K562 (cell line): ENCODE data around the gene MAD2L1. TPM values are rescaled to one million over a fixed set of nuclear protein-coding genes. Genes with fewer than 3 reads are reported as not detected.

Source experiments
- ATAC-seq: fragments of 200-7000 bp; cut with Tn5 transposase; 3 replicates; pipeline ENCODE4 v1.9.1; 2020; ENCODE audit warnings: moderate library complexity
- BruUV-seq: library from RNA; stranded (reverse); fragments of 400-500 nt; replicated peaks from 2 replicates; lab custom pipeline; 2021; lab: Mats Ljungman, UMichigan
- CTCF ChIA-PET: fragments of 300-600 bp; formaldehyde crosslinking; extraction: SDS; loops from one replicate; lab custom pipeline; 2021; ENCODE audit warnings: low intra/inter-chr PET ratio; lab: Yijun Ruan, JAX
- POLR2A ChIA-PET: fragments of 300-600, 350-650 bp; sonication (Branson Sonifier 250); formaldehyde crosslinking; extraction: SDS; loops from one replicate; lab custom pipeline; 2021; ENCODE audit warnings: antibody characterized with exemption, inconsistent platforms; lab: Yijun Ruan, JAX
- DNase-seq, 4 experiments: peaks; one replicate each; pipeline versions ENCODE4 v3.0.0 to v3.0.0-alpha.2; 2011 to 2018; ENCODE audit warnings: low spot score in 3 of 4, mixed read lengths in 3 of 4; ENCODE audit errors: extremely low read depth in 1 of 4
- FAIRE-seq: peaks from 2 replicates; lab custom pipeline; 2011; peaks lifted over from hg19 to GRCh38; lab: Jason Lieb, UNC
- H2AFZ ChIP-seq: 2 replicates; pipeline ENCODE4 v1.6.0; 2011; ENCODE audit warnings: low read depth, low read length, control low read depth, inconsistent platforms
- H3K27ac ChIP-seq: fragments of 200-600 bp; 3 replicates; pipeline ENCODE4 v1.8.0; 2011; ENCODE audit warnings: low read depth, mild to moderate bottlenecking, control low read depth, inconsistent platforms, low read length, moderate library complexity, mixed read lengths; ENCODE audit errors: extremely low read depth
- H3K27me3 ChIP-seq, 2 experiments: fragments of 300-600 bp in 1 of 2; 2 replicates in 1 of 2; 3 replicates in 1 of 2; pipeline versions ENCODE4 v1.6.0 to v1.8.0; 2011; ENCODE audit warnings: inconsistent platforms in 2 of 2, low read length in 2 of 2, mild to moderate bottlenecking in 1 of 2, mixed read lengths in 1 of 2, moderate library complexity in 1 of 2; ENCODE audit not compliant: control insufficient read depth in 2 of 2, insufficient read depth in 2 of 2
- H3K36me3 ChIP-seq: fragments of 300-600 bp; 3 replicates; pipeline ENCODE4 v1.8.0; 2011; ENCODE audit warnings: mild to moderate bottlenecking, low read length, inconsistent platforms; ENCODE audit not compliant: control insufficient read depth, insufficient read depth
- H3K4me1 ChIP-seq, 2 experiments: fragments of 200-600 bp in 1 of 2; replicated peaks in 1 of 2; 2 replicates in 1 of 2; 3 replicates in 1 of 2; pipeline versions ENCODE4 v1.5.1 to v1.8.0; 2011; ENCODE audit warnings: inconsistent platforms in 2 of 2, low read length in 2 of 2, mild to moderate bottlenecking in 1 of 2, mixed read lengths in 1 of 2, moderate library complexity in 1 of 2; ENCODE audit not compliant: control insufficient read depth in 2 of 2, insufficient read depth in 2 of 2
- H3K4me2 ChIP-seq: 2 replicates; pipeline ENCODE4 v1.6.1; 2011; ENCODE audit warnings: low read length, control low read depth, inconsistent platforms, mixed read lengths; ENCODE audit not compliant: insufficient read depth
- H3K4me3 ChIP-seq: fragments of 200-600 bp; sonication (generic), shearing (Covaris generic); 2 replicates; pipeline ENCODE4 v1.5.1; 2016; ENCODE audit warnings: control low read depth, inconsistent platforms
- H3K79me2 ChIP-seq: fragments of 200-600 bp; 3 replicates; pipeline ENCODE4 v1.8.0; 2011; ENCODE audit warnings: low read length, inconsistent platforms; ENCODE audit not compliant: control insufficient read depth, insufficient read depth
- H3K9ac ChIP-seq, 2 experiments: 2 replicates each; pipeline versions ENCODE4 v1.6.0 to v1.6.1; 2011; ENCODE audit warnings: low read depth in 2 of 2, low read length in 2 of 2, control low read depth in 1 of 2, inconsistent platforms in 1 of 2, mild to moderate bottlenecking in 1 of 2, mixed read lengths in 1 of 2; ENCODE audit not compliant: insufficient read depth in 1 of 2
- H3K9me1 ChIP-seq: one replicate; pipeline ENCODE4 v1.6.0; 2011; ENCODE audit warnings: inconsistent platforms, mild to moderate bottlenecking, low read length, moderate library complexity; ENCODE audit not compliant: control insufficient read depth, insufficient read depth
- H3K9me3 ChIP-seq: replicated peaks from 2 replicates; pipeline ENCODE4 v1.5.1; 2011; ENCODE audit warnings: low read depth, low read length, inconsistent platforms; ENCODE audit not compliant: control insufficient read depth, insufficient read depth
- H4K20me1 ChIP-seq: replicated peaks from 2 replicates; pipeline ENCODE4 v1.6.1; 2011; ENCODE audit warnings: low read length, inconsistent platforms, mixed read lengths; ENCODE audit not compliant: control insufficient read depth, insufficient read depth
- CBFB ChIP-seq: sonication (generic); formaldehyde crosslinking; IDR thresholded peaks from 2 replicates; pipeline ENCODE4 v1.4.0; 2020; ENCODE audit warnings: mild to moderate bottlenecking, missing genetic modification reagents
- MIER1 ChIP-seq: fragments of 450-650 bp; IDR thresholded peaks from 2 replicates; pipeline ENCODE4 v1.6.1; 2016; ENCODE audit warnings: antibody characterized with exemption, mild to moderate bottlenecking, low read depth
- NR2F6 ChIP-seq: fragments of 450-650 bp; formaldehyde crosslinking; IDR thresholded peaks from 2 replicates; pipeline ENCODE4 v1.4.0; 2020; ENCODE audit warnings: mild to moderate bottlenecking
- PBX2 ChIP-seq, 2 experiments: IDR thresholded peaks in 1 of 2; conservative IDR thresholded peaks in 1 of 2; 2 replicates each; pipeline ENCODE4 v1.6.1; 2016; ENCODE audit warnings: low read depth in 2 of 2, mild to moderate bottlenecking in 1 of 2, missing compliant biosample characterization in 1 of 2, missing genetic modification characterization in 1 of 2, moderate library complexity in 1 of 2
- ZNF408 ChIP-seq: fragments of 250-450 bp; sonication (Bioruptor Pico); IDR thresholded peaks from 2 replicates; pipeline ENCODE4 v1.4.0; 2020; ENCODE audit warnings: low read depth, mild to moderate bottlenecking, moderate library complexity
- ZNF830 ChIP-seq: fragments of 250-450 bp; sonication (Bioruptor Pico); IDR thresholded peaks from 2 replicates; pipeline ENCODE4 v1.5.0; 2021; ENCODE audit warnings: mild to moderate bottlenecking
- WGBS: fragments of 100-300 bp; shearing (Covaris generic); methylation state at CpG from one replicate; pipeline ENCODE4 v1.1.6; 2016; ENCODE audit warnings: low coverage, mixed read lengths; ENCODE audit not compliant: insufficient coverage; ENCODE audit errors: missing lambda C conversion rate; 5-methylcytosine and 5-hydroxymethylcytosine counted together
- in situ Hi-C: fragments of 300-500 bp; cut with MboI; formaldehyde crosslinking; loops from 4 replicates; pipeline ENCODE4 v1.15.0; 2018; ENCODE audit warnings: inconsistent platforms, mixed read lengths
- intact Hi-C: fragments of 100-400 bp; cut with micrococcal nuclease; formaldehyde crosslinking; loops from 2 replicates; pipeline ENCODE4 v1.14.2; 2022
- polyA plus RNA-seq, 8 experiments: library from polyadenylated mRNA; depleted of rRNA in 4 of 8; stranded (reverse) in 5 of 8; unstranded in 3 of 8; fragments of >200 nt; fragmentation: Nextera tagmentation in 2 of 8; fragmentation: Illumina TruSeq in 1 of 8; extraction: Ambion mirVana in 2 of 8; extraction: Trizol in 1 of 8; gene quantifications; 2 replicates each; pipeline versions ENCODE4 v1.2.1 to v1.2.3, GENCODE V29; 2011 to 2014; ENCODE audit warnings: inconsistent platforms in 1 of 8, missing spikeins in 1 of 8
- total RNA-seq, 7 experiments: library from RNA; depleted of rRNA in 6 of 7; stranded (reverse); fragments of >200 nt in 6 of 7; fragmentation: Illumina TruSeq in 2 of 7; extraction: Trizol in 2 of 7; gene quantifications; 2 replicates each; pipeline versions ENCODE4 v1.2.1 to v1.2.3, GENCODE V29; 2011 to 2021; ENCODE audit warnings: low replicate concordance in 1 of 7

Gene MAD2L1
- total and polyA plus RNA-seq, 9 of the 15 experiments (the other 6 are each of a cell fraction or from before 2014, with no cell fraction given), result 75.0 to 494 (median 129) TPM

- TF ChIP-seq PBX2 (CRISPR knock-in tag; IDR thresholded peaks at IDR 0.05; ENCODE audit: low read depth), result no peak
- peak; percentile 55; the same call in 1 of the 2 replicates for TF ChIP-seq PBX2 (tag; conservative IDR thresholded peaks at IDR 0.05; ENCODE audit: low read depth)
- TF ChIP-seq ZNF408 (CRISPR knock-in tag), result no peak
- TF ChIP-seq NR2F6 (CRISPR knock-in tag), result no peak
- no peak for TF ChIP-seq ZNF830 (CRISPR knock-in tag)
- TF ChIP-seq CBFB (CRISPR knock-in tag), result no peak
- TF ChIP-seq MIER1, result no peak
- H4K20me1 ChIP-seq, result no peaks in the 10 kb centered on the region
- 55% methylated on average over 1 of the region's 1 CpG for WGBS
- no peak overlapping the region for H3K4me2 ChIP-seq
- ChIA-PET CTCF (interaction anchor here (0.8 to 1.0 kb wide), 2 partner anchors 496 to 1016 kb away, joined by 3 read pairs; no protein-coding TSS in a partner anchor), POLR2A (interaction anchor here (0.6 kb wide), 1 partner anchor 419 kb away, joined by 4 read pairs; no protein-coding TSS in a partner anchor)
- DNase-seq (no peak), ATAC-seq (no peak), FAIRE-seq (no peak)
- no peak overlapping the region for H3K27ac ChIP-seq
- H3K27me3 ChIP-seq, result no peaks in the 10 kb centered on the region
- H3K9me3 ChIP-seq, result no peaks in the 10 kb centered on the region
- H3K36me3 ChIP-seq, result peaks cover 48% of the 10 kb centered on the region
- H3K4me1 ChIP-seq, result no peaks in the 10 kb centered on the region
- intact Hi-C loops (loop anchor here (2.0 kb wide), 1 partner anchor 1074 kb away; no protein-coding TSS in a partner anchor), in situ Hi-C loops (loop anchor here (10.0 kb wide), 2 partner anchors 430 to 740 kb away; partner anchors contain the start of gene PDE5A)
- H3K79me2 ChIP-seq, result peaks cover 1% of the 10 kb centered on the region; the same call in 1 of the 3 replicates
- no peaks in the 10 kb centered on the region for H3K9me1 ChIP-seq
- no TSS peak for BruUV-seq
- H2AFZ ChIP-seq, result no peak overlapping the region
- no peak overlapping the region for H3K4me3 ChIP-seq
- no peak overlapping the region for H3K9ac ChIP-seq
Measured at GRCh38 chr4:120055162-120055561, 11.5 kb downstream of the MAD2L1 start.
